WTC11 (cell line): ENCODE data around the gene SMG7. TPM values are rescaled to one million over a fixed set of nuclear protein-coding genes. Genes with fewer than 3 reads are reported as not detected.

Source experiments
- ATAC-seq: fragments of 200-7000 bp; cut with Tn5 transposase; 2 replicates; pipeline ENCODE4 v1.10.0; 2021; ENCODE audit warnings: mild to moderate bottlenecking, moderate library complexity
- CTCF ChIA-PET: fragments of 300-600 bp; sonication (Branson Sonifier 250); formaldehyde crosslinking; loops from one replicate; lab custom pipeline; 2021; ENCODE audit warnings: antibody characterized with exemption; lab: Charles Lee
- POLR2A ChIA-PET: fragments of 350-600 bp; sonication (Branson Sonifier 250); formaldehyde crosslinking; loops from one replicate; lab custom pipeline; 2021; ENCODE audit warnings: antibody characterized with exemption; lab: Charles Lee
- DNase-seq: peaks from one replicate; pipeline ENCODE4 v3.0.0; 2021; ENCODE audit warnings: low spot score
- H3K27ac Mint-ChIP-seq: 2 replicates; pipeline ENCODE4 v1.8.0; 2021; ENCODE audit warnings: mixed read lengths
- H3K27me3 Mint-ChIP-seq: 2 replicates; pipeline ENCODE4 v1.8.0; 2021; ENCODE audit warnings: low read depth, mild to moderate bottlenecking, moderate library complexity, mixed read lengths
- H3K36me3 Mint-ChIP-seq: 2 replicates; pipeline ENCODE4 v1.8.0; 2021; ENCODE audit warnings: mixed read lengths
- H3K4me1 Mint-ChIP-seq: 2 replicates; pipeline ENCODE4 v1.8.0; 2022; ENCODE audit warnings: mixed read lengths
- H3K4me3 Mint-ChIP-seq: 2 replicates; pipeline ENCODE4 v1.8.0; 2021; ENCODE audit warnings: mild to moderate bottlenecking, moderate library complexity, mixed read lengths
- H3K9me3 Mint-ChIP-seq: 2 replicates; pipeline ENCODE4 v1.8.0; 2021; ENCODE audit warnings: mixed read lengths
- CBFB ChIP-seq: sonication (generic); formaldehyde crosslinking; IDR thresholded peaks from 2 replicates; pipeline ENCODE4 v1.8.1; 2022; ENCODE audit warnings: mild to moderate bottlenecking, low read depth, missing genetic modification reagents
- CREB1 ChIP-seq: sonication (generic); formaldehyde crosslinking; IDR thresholded peaks from 2 replicates; pipeline ENCODE4 v1.8.0; 2023; ENCODE audit warnings: mild to moderate bottlenecking, missing genetic modification reagents
- ETV6 ChIP-seq: sonication (generic); formaldehyde crosslinking; IDR thresholded peaks from 2 replicates; pipeline ENCODE4 v1.8.1; 2022; ENCODE audit warnings: mild to moderate bottlenecking, missing genetic modification reagents
- FOXK1 ChIP-seq: sonication (generic); formaldehyde crosslinking; IDR thresholded peaks from 2 replicates; pipeline ENCODE4 v1.8.0; 2022; ENCODE audit warnings: mild to moderate bottlenecking, moderate library complexity, missing genetic modification reagents
- FOXP4 ChIP-seq: sonication (generic); formaldehyde crosslinking; IDR thresholded peaks from 2 replicates; pipeline ENCODE4 v1.8.0; 2022; ENCODE audit warnings: mild to moderate bottlenecking, missing genetic modification reagents
- GABPB1 ChIP-seq: sonication (generic); formaldehyde crosslinking; IDR thresholded peaks from 2 replicates; pipeline ENCODE4 v1.8.1; 2023; ENCODE audit warnings: mild to moderate bottlenecking, missing genetic modification reagents
- GRHL2 ChIP-seq: fragments of 250-450 bp; sonication (Bioruptor Pico); IDR thresholded peaks from 2 replicates; pipeline ENCODE4 v1.8.0; 2022; ENCODE audit warnings: mild to moderate bottlenecking, moderate library complexity; ENCODE audit not compliant: insufficient replicate concordance, severe bottlenecking
- HMGA2 ChIP-seq: fragments of 250-450 bp; sonication (Bioruptor Pico); IDR thresholded peaks from 2 replicates; pipeline ENCODE4 v1.4.0; 2021; ENCODE audit warnings: mild to moderate bottlenecking, moderate library complexity
- JAZF1 ChIP-seq: fragments of 250-450 bp; sonication (Bioruptor Pico); IDR thresholded peaks from 2 replicates; pipeline ENCODE4 v1.9.0; 2021; ENCODE audit warnings: moderate library complexity, mild to moderate bottlenecking, inconsistent platforms
- MLX ChIP-seq: sonication (generic); formaldehyde crosslinking; IDR thresholded peaks from 2 replicates; pipeline ENCODE4 v1.8.1; 2023; ENCODE audit warnings: mild to moderate bottlenecking, missing genetic modification reagents, moderate library complexity
- MYBL2 ChIP-seq: sonication (generic); formaldehyde crosslinking; IDR thresholded peaks from 2 replicates; pipeline ENCODE4 v1.8.1; 2023; ENCODE audit warnings: mild to moderate bottlenecking, moderate library complexity, missing genetic modification reagents
- NFATC4 ChIP-seq: fragments of 250-450 bp; sonication (Bioruptor Pico); IDR thresholded peaks from 2 replicates; pipeline ENCODE4 v1.9.0; 2021; ENCODE audit warnings: mild to moderate bottlenecking
- NFYB ChIP-seq: sonication (generic); formaldehyde crosslinking; conservative IDR thresholded peaks from 2 replicates; pipeline ENCODE4 v1.8.0; 2022; ENCODE audit warnings: low read depth, missing genetic modification reagents
- NR3C1 ChIP-seq: sonication (generic); formaldehyde crosslinking; conservative IDR thresholded peaks from 2 replicates; pipeline ENCODE4 v1.8.1; 2023; ENCODE audit warnings: low read depth, mild to moderate bottlenecking, missing genetic modification reagents
- TEAD4 ChIP-seq: sonication (generic); formaldehyde crosslinking; IDR thresholded peaks from 2 replicates; pipeline ENCODE4 v1.8.0; 2022; ENCODE audit warnings: mild to moderate bottlenecking, missing genetic modification reagents
- ZNF232 ChIP-seq: sonication (generic); formaldehyde crosslinking; IDR thresholded peaks from 2 replicates; pipeline ENCODE4 v1.8.0; 2022; ENCODE audit warnings: mild to moderate bottlenecking, missing genetic modification reagents
- ZNF396 ChIP-seq: fragments of 250-450 bp; sonication (Bioruptor Pico); IDR thresholded peaks from 2 replicates; pipeline ENCODE4 v1.8.0; 2021; ENCODE audit warnings: mild to moderate bottlenecking, moderate library complexity, borderline replicate concordance
- total RNA-seq: library from RNA; stranded (reverse); gene quantifications from 3 replicates; pipeline ENCODE4 v1.2.3, GENCODE V29; 2021
- TF ChIP-seq, protein P1 (sequence below): fragments of 250-450 bp; sonication (Bioruptor Pico); IDR thresholded peaks from 2 replicates; pipeline ENCODE4 v2.1.2; 2022; ENCODE audit warnings: mild to moderate bottlenecking, moderate library complexity
- TF ChIP-seq, protein P2 (sequence below): fragments of 250-450 bp; sonication (Bioruptor Pico); conservative IDR thresholded peaks from 2 replicates; pipeline ENCODE4 v1.9.0; 2021; ENCODE audit warnings: mild to moderate bottlenecking

Gene SMG7
- total RNA-seq, 1 experiment from 2014 or later = 57.8 TPM

GRCh38 chr1:183600136-183600535, 127.8 kb downstream of the SMG7 start:
- TF ChIP-seq ZNF396 (no peak), CBFB (CRISPR knock-in tag) (no peak), HMGA2 (no peak), FOXK1 (CRISPR knock-in tag) (no peak), MLX (CRISPR knock-in tag) (no peak), NR3C1 (CRISPR knock-in tag) (no peak), FOXP4 (CRISPR knock-in tag) (no peak), MYBL2 (no peak)
- CTCF ChIA-PET = interaction anchor here (2.1 kb wide), 1 partner anchor 9 kb away, joined by 7 read pairs; no protein-coding TSS in a partner anchor
- no peaks in the 10 kb centered on the region; the same call in 1 of the 2 replicates for H3K27me3 Mint-ChIP-seq
- no peak for DNase-seq
- no peak overlapping the region for H3K27ac Mint-ChIP-seq
- ATAC-seq = no peak
- H3K9me3 Mint-ChIP-seq = no peaks in the 10 kb centered on the region
- POLR2A ChIA-PET = no interaction called here
- H3K4me3 Mint-ChIP-seq = no peak overlapping the region
- H3K36me3 Mint-ChIP-seq = no peaks in the 10 kb centered on the region
- no peaks in the 10 kb centered on the region for H3K4me1 Mint-ChIP-seq

- Mint-ChIP-seq H3K4me1 (no peaks in the 10 kb centered on the region), H3K36me3 (no peaks in the 10 kb centered on the region), H3K4me3 (no peak overlapping the region), H3K27ac (no peak overlapping the region), H3K27me3 (no peaks in the 10 kb centered on the region; the same call in 1 of the 2 replicates), H3K9me3 (no peaks in the 10 kb centered on the region)
- ChIA-PET CTCF (interaction anchor here (2.1 kb wide), 1 partner anchor 9 kb away, joined by 7 read pairs; no protein-coding TSS in a partner anchor), POLR2A (no interaction called here)
- ATAC-seq = no peak
- DNase-seq = no peak
- TF ChIP-seq ETV6 (CRISPR knock-in tag) (no peak), GABPB1 (CRISPR knock-in tag) (no peak), ZNF232 (no peak), NFYB (CRISPR knock-in tag) (no peak), GRHL2 (CRISPR knock-in tag) (no peak), HMGA2 (no peak), TEAD4 (CRISPR knock-in tag) (no peak), CREB1 (CRISPR knock-in tag) (no peak), NFATC4 (CRISPR knock-in tag) (no peak)
- TF ChIP-seq, protein P1, sequence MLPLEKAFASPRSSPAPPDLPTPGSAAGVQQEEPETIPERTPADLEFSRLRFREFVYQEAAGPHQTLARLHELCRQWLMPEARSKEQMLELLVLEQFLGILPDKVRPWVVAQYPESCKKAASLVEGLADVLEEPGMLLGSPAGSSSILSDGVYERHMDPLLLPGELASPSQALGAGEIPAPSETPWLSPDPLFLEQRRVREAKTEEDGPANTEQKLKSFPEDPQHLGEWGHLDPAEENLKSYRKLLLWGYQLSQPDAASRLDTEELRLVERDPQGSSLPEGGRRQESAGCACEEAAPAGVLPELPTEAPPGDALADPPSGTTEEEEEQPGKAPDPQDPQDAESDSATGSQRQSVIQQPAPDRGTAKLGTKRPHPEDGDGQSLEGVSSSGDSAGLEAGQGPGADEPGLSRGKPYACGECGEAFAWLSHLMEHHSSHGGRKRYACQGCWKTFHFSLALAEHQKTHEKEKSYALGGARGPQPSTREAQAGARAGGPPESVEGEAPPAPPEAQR (CRISPR knock-in tag) = no peak
- TF ChIP-seq, protein P2, sequence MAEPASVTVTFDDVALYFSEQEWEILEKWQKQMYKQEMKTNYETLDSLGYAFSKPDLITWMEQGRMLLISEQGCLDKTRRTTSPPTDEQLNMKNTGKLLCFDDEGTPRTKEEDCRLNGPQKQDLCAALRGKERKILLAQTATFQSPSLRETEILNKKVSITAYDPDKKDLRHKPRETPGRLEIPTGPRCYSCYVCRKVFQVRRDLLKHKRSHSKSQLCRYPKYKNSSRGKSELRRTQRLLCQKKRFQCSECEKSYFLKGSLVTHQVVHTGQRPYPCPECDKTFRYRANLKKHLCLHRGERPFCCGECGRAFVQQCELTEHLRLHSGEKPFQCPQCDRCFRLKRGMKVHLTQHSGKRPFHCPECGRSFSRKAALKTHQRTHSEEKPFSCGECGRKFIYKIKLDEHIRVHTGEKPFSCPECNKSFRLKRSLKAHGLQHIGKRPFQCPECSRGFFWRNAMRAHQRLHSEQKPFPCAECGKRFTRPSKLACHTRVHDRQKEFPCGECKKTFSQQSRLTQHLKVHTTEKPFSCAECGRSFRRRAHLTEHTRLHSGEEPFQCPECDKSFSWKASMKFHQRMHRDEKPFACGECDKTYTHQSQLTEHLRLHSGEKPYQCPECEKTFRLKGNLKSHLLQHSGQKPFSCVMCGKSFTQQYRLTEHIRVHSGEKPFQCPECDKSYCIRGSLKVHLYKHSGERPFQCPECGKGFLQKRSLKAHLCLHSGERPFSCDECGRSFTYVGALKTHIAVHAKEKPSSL (CRISPR knock-in tag) = no peak
Observed at GRCh38 chr1:183600634-183601033, 128.3 kb downstream of the SMG7 start.

DNA sequence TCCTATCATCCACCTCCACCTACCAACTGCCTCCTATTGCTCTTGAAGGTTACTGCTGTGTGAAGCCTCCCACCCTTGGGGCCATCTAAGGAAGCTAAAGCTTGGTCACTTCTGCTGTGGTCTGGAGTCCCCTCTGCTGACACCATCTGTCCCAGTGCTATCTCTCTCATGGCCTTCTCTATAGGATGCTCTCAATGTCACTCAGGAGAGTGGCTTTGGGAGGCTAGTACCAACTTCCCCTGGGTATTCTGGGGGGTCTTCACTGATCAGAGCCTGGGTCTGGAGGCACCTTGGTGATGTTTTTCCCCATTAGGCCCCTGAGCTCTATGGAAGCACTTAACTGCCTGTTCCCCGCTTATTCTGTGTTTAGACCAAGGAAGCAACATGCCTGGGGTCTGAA, 130.2 kb downstream of the SMG7 start:
- H3K4me1 Mint-ChIP-seq = no peaks in the 10 kb centered on the region
- CTCF ChIA-PET = no interaction called here
- POLR2A ChIA-PET = interaction anchor here (0.7 kb wide), 1 partner anchor 1884 kb away, joined by 3 read pairs; no protein-coding TSS in a partner anchor
- no peaks in the 10 kb centered on the region for H3K36me3 Mint-ChIP-seq
- H3K9me3 Mint-ChIP-seq = no peaks in the 10 kb centered on the region
- no peak for ATAC-seq
- TF ChIP-seq JAZF1 (CRISPR knock-in tag) = no peak
- TF ChIP-seq, all 79 proteins: peak for 0
- Mint-ChIP-seq H3K4me3 (no peak overlapping the region), H3K27ac (no peak overlapping the region), H3K27me3 (no peaks in the 10 kb centered on the region; the same call in 1 of the 2 replicates)
- no peak for DNase-seq

Other genes with a start within 250 kb of the SMG7 start
- gene NMNAT2, start 54.1 kb upstream of the SMG7 start, total RNA-seq = 8.8 to 10.5 TPM (median 8.9 TPM) in 3 replicates
- gene NCF2, start 118.0 kb downstream of the SMG7 start, total RNA-seq = 0.25 to 0.52 TPM (median 0.41 TPM) in 3 replicates
- 51.7 to 60.9 TPM (median 56.8 TPM) in 3 replicates for gene ARPC5, start 163.3 kb downstream of the SMG7 start, total RNA-seq
- not detected in 3 replicates for gene APOBEC4, start 180.8 kb downstream of the SMG7 start, total RNA-seq